ENCODE measurements around the gene RPL10.

DNA sequence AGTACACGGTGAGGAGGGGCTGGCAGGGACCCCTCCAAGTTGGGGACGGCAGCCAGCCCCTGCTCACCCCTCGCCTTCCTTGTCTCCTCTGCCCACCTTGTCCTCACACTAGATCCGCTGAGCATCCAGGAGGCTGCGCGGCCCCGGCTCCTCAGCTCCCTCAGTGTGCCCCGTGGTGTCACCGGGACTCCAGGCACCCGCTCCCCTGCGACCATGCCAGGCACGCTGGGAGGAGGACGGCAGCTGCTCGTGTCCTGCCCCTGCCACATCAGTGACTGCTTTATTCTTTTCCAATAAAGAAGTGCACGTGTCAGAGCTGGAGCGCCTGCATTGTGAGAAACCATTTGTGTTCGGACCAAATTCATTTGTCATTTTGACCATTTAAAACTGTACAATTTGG, 52.1 kb downstream of the RPL10 start:
- TF ChIP-seq BRCA1 (CRISPR knock-in tag; IDR thresholded peaks at IDR 0.05): no peak
- TF ChIP-seq CREB1 (IDR thresholded peaks at IDR 0.05): no peak
- no peak for TF ChIP-seq CREB1 (CRISPR knock-in tag; IDR thresholded peaks at IDR 0.05)
- no peak for TF ChIP-seq ZSCAN30 (CRISPR knock-in tag; IDR thresholded peaks at IDR 0.05)
- TF ChIP-seq CTCF (CRISPR knock-in tag; IDR thresholded peaks at IDR 0.05): no peak
- no peak for TF ChIP-seq CAMTA2 (CRISPR knock-in tag; IDR thresholded peaks at IDR 0.05; ENCODE audit: borderline replicate concordance)
- TF ChIP-seq PCBP2 (optimal IDR thresholded peaks at IDR 0.05; ENCODE audit: low read depth, low read length, poor library complexity, severe bottlenecking): no peak
- TF ChIP-seq SMC3 (IDR thresholded peaks at IDR 0.05; ENCODE audit: low read length): no peak
- TF ChIP-seq TAF1 (CRISPR knock-in tag; IDR thresholded peaks at IDR 0.05): no peak
- no peak for TF ChIP-seq JUND (CRISPR knock-in tag; IDR thresholded peaks at IDR 0.05)

Measured in HepG2 (cell line).